ACC112 (cell line): ENCODE measurements around the gene PDIA5.

Source experiments
- H2AFZ ChIP-seq: fragments of 200-600 bp; sonication (generic); one replicate; pipeline ENCODE4 v1.6.0; 2017; ENCODE audit warnings: antibody characterized with exemption, low read length; ENCODE audit not compliant: unreplicated experiment
- H3K27ac ChIP-seq: fragments of 200-600 bp; sonication (generic); 2 replicates; pipeline ENCODE4 v1.5.1; 2014; ENCODE audit warnings: low read depth, mild to moderate bottlenecking, antibody characterized with exemption, low read length, moderate library complexity
- H3K27me3 ChIP-seq: fragments of 200-600 bp; sonication (generic); 2 replicates; pipeline ENCODE4 v1.6.1; 2014; ENCODE audit warnings: mild to moderate bottlenecking, antibody characterized with exemption, low read length, moderate library complexity, mixed read lengths; ENCODE audit not compliant: insufficient read depth
- H3K36me3 ChIP-seq: fragments of 200-600 bp; sonication (generic); 2 replicates; pipeline ENCODE4 v1.6.1; 2016; ENCODE audit warnings: mild to moderate bottlenecking, antibody characterized with exemption, low read length, moderate library complexity, mixed read lengths; ENCODE audit not compliant: insufficient read depth
- H3K4me1 ChIP-seq: fragments of 200-600 bp; sonication (generic); one replicate; pipeline ENCODE4 v1.6.1; 2016; ENCODE audit warnings: low read length, mixed read lengths; ENCODE audit not compliant: insufficient read depth, unreplicated experiment, control insufficient read depth
- H3K4me3 ChIP-seq: fragments of 200-600 bp; sonication (generic); 2 replicates; pipeline ENCODE4 v1.5.1; 2014; ENCODE audit warnings: mild to moderate bottlenecking, low read depth, low read length
- H3K79me2 ChIP-seq: fragments of 200-600 bp; sonication (generic); one replicate; pipeline ENCODE4 v1.6.0; 2016; ENCODE audit warnings: low read length; ENCODE audit not compliant: control insufficient read depth, unreplicated experiment, insufficient read depth

PDIA5 gene

GRCh38 chr3:123157209-123157597, 90.4 kb downstream of the PDIA5 start:
- Histone ChIP-seq H3K4me1 (no peaks in the 10 kb centered on the region), H3K27ac (no peak overlapping the region), H2AFZ (no peak overlapping the region), H3K27me3 (no peaks in the 10 kb centered on the region), H3K36me3 (peaks cover 28% of the 10 kb centered on the region; the same call in 1 of the 2 replicates), H3K4me3 (no peak overlapping the region), H3K79me2 (no peaks in the 10 kb centered on the region)

GRCh38 chr3:123157598-123158287, 90.9 kb downstream of the PDIA5 start:
- no peak overlapping the region for H3K27ac ChIP-seq
- H2AFZ ChIP-seq: no peak overlapping the region
- H3K36me3 ChIP-seq: peaks cover 25% of the 10 kb centered on the region

GRCh38 chr3:123158330-123158729, 91.5 kb downstream of the PDIA5 start:
- H3K79me2 ChIP-seq: no peaks in the 10 kb centered on the region
- H3K27me3 ChIP-seq: no peaks in the 10 kb centered on the region

More at GRCh38 chr3:123157598-123158287, 90.9 kb downstream of the PDIA5 start:
- no peak overlapping the region for H3K4me3 ChIP-seq
- H3K4me1 ChIP-seq: no peaks in the 10 kb centered on the region
- H3K27me3 ChIP-seq: no peaks in the 10 kb centered on the region
- no peaks in the 10 kb centered on the region for H3K79me2 ChIP-seq

GRCh38 chr3:123158899-123159390, 92.1 kb downstream of the PDIA5 start:
- Histone ChIP-seq H3K4me3 (no peak overlapping the region), H3K79me2 (no peaks in the 10 kb centered on the region), H2AFZ (no peak overlapping the region), H3K27me3 (no peaks in the 10 kb centered on the region), H3K4me1 (no peaks in the 10 kb centered on the region), H3K36me3 (peaks cover 33% of the 10 kb centered on the region), H3K27ac (no peak overlapping the region)

More at GRCh38 chr3:123158330-123158729, 91.5 kb downstream of the PDIA5 start:
- H3K4me1 ChIP-seq: no peaks in the 10 kb centered on the region
- peaks cover 28% of the 10 kb centered on the region for H3K36me3 ChIP-seq
- H3K4me3 ChIP-seq: no peak overlapping the region
- no peak overlapping the region for H2AFZ ChIP-seq
- no peak overlapping the region for H3K27ac ChIP-seq

- no peaks in the 10 kb centered on the region for H3K79me2 ChIP-seq
- H3K36me3 ChIP-seq: peaks cover 45% of the 10 kb centered on the region
- no peaks in the 10 kb centered on the region for H3K4me1 ChIP-seq
- H3K27me3 ChIP-seq: no peaks in the 10 kb centered on the region
- no peak overlapping the region for H3K4me3 ChIP-seq
- no peak overlapping the region for H2AFZ ChIP-seq
- H3K27ac ChIP-seq: no peak overlapping the region
Observed at GRCh38 chr3:123159926-123160635, 93.3 kb downstream of the PDIA5 start.

- H3K36me3 ChIP-seq: peaks cover 50% of the 10 kb centered on the region
Observed at GRCh38 chr3:123161167-123161566, 94.3 kb downstream of the PDIA5 start.

GRCh38 chr3:123163141-123163540, 96.3 kb downstream of the PDIA5 start:
- Histone ChIP-seq H3K27ac (no peak overlapping the region), H3K36me3 (peaks cover 50% of the 10 kb centered on the region), H3K79me2 (no peaks in the 10 kb centered on the region), H3K4me1 (no peaks in the 10 kb centered on the region), H3K4me3 (no peak overlapping the region), H2AFZ (no peak overlapping the region), H3K27me3 (no peaks in the 10 kb centered on the region)

More at GRCh38 chr3:123161167-123161566, 94.3 kb downstream of the PDIA5 start:
- Histone ChIP-seq H2AFZ (no peak overlapping the region), H3K27me3 (no peaks in the 10 kb centered on the region), H3K4me1 (no peaks in the 10 kb centered on the region), H3K79me2 (no peaks in the 10 kb centered on the region), H3K27ac (no peak overlapping the region), H3K4me3 (no peak overlapping the region)

- Histone ChIP-seq H3K27me3 (no peaks in the 10 kb centered on the region), H2AFZ (no peak overlapping the region), H3K4me3 (no peak overlapping the region), H3K27ac (no peak overlapping the region), H3K79me2 (no peaks in the 10 kb centered on the region), H3K4me1 (no peaks in the 10 kb centered on the region), H3K36me3 (peaks cover 42% of the 10 kb centered on the region)
Observed at GRCh38 chr3:123165163-123165562, 98.3 kb downstream of the PDIA5 start.

GRCh38 chr3:123167686-123168085, 100.9 kb downstream of the PDIA5 start:
- no peak overlapping the region for H3K27ac ChIP-seq
- H2AFZ ChIP-seq: no peak overlapping the region
- no peaks in the 10 kb centered on the region for H3K4me1 ChIP-seq
- H3K27me3 ChIP-seq: no peaks in the 10 kb centered on the region
- H3K4me3 ChIP-seq: no peak overlapping the region
- peaks cover 27% of the 10 kb centered on the region for H3K36me3 ChIP-seq
- H3K79me2 ChIP-seq: no peaks in the 10 kb centered on the region

- peaks cover 24% of the 10 kb centered on the region for H3K36me3 ChIP-seq
- no peak overlapping the region for H3K4me3 ChIP-seq
- no peaks in the 10 kb centered on the region for H3K27me3 ChIP-seq
- no peak overlapping the region for H2AFZ ChIP-seq
- H3K4me1 ChIP-seq: no peaks in the 10 kb centered on the region
- H3K79me2 ChIP-seq: no peaks in the 10 kb centered on the region
- no peak overlapping the region for H3K27ac ChIP-seq
Observed at GRCh38 chr3:123168122-123168521, 101.3 kb downstream of the PDIA5 start.

- Histone ChIP-seq H3K27ac (no peak overlapping the region), H3K27me3 (no peaks in the 10 kb centered on the region), H3K79me2 (no peaks in the 10 kb centered on the region), H3K4me1 (no peaks in the 10 kb centered on the region), H3K36me3 (peaks cover 19% of the 10 kb centered on the region), H3K4me3 (no peak overlapping the region), H2AFZ (no peak overlapping the region)
Observed at GRCh38 chr3:123168605-123169004, 101.8 kb downstream of the PDIA5 start.
